GM18517 (cell line): Measurements from ENCODE around the gene CD80.
A peak's percentile ranks its signal among the peaks of the same experiment; 100 is the strongest.

Source experiments
- ATAC-seq: cut with Tn5 transposase; IDR thresholded peaks from one replicate; pipeline ENCODE4 v1.9.1; 2021; ENCODE audit warnings: mild to moderate bottlenecking, moderate library complexity; ENCODE audit not compliant: unreplicated experiment

Gene CD80

GRCh38 chr3:119550192-119550910, 9.1 kb downstream of the CD80 start:
- peak; percentile 42 for ATAC-seq

- ATAC-seq = no peak
These were observed 11.1 kb downstream of the CD80 start for GRCh38 chr3:119548341-119548740.

GRCh38 chr3:119547227-119547626, 12.2 kb downstream of the CD80 start:
- no peak for ATAC-seq

GRCh38 chr3:119543147-119543546, 16.3 kb downstream of the CD80 start:
- ATAC-seq = no peak

GRCh38 chr3:119542168-119542767, 17.1 kb downstream of the CD80 start:
- ATAC-seq = no peak

- ATAC-seq = no peak
These were observed 17.9 kb downstream of the CD80 start for GRCh38 chr3:119541547-119541946.

- no peak for ATAC-seq
These were observed 20.6 kb downstream of the CD80 start for GRCh38 chr3:119538772-119539171.

GRCh38 chr3:119536757-119537156, 22.7 kb downstream of the CD80 start:
- ATAC-seq = no peak

- no peak for ATAC-seq
These were observed 25.1 kb downstream of the CD80 start for GRCh38 chr3:119534296-119534695.

- ATAC-seq = no peak
These were observed 28.3 kb downstream of the CD80 start for GRCh38 chr3:119531151-119531550.

- no peak for ATAC-seq
These were observed 29.0 kb downstream of the CD80 start for GRCh38 chr3:119530456-119530855.

- no peak for ATAC-seq
These were observed 29.5 kb downstream of the CD80 start for GRCh38 chr3:119529883-119530282.

- no peak for ATAC-seq
These were observed 31.7 kb downstream of the CD80 start for GRCh38 chr3:119527714-119528113.

- ATAC-seq = no peak
These were observed 34.3 kb downstream of the CD80 start for GRCh38 chr3:119524931-119525662.

GRCh38 chr3:119518026-119518425, 41.4 kb downstream of the CD80 start:
- ATAC-seq = no peak

- ATAC-seq = no peak
These were observed 42.3 kb downstream of the CD80 start for GRCh38 chr3:119517112-119517511.

- no peak for ATAC-seq
These were observed 44.8 kb downstream of the CD80 start for GRCh38 chr3:119514637-119515036.

- no peak for ATAC-seq
These were observed 48.7 kb downstream of the CD80 start for GRCh38 chr3:119510690-119511089.

GRCh38 chr3:119508172-119508845, 51.1 kb downstream of the CD80 start:
- no peak for ATAC-seq

GRCh38 chr3:119507404-119507803, 52.0 kb downstream of the CD80 start:
- no peak for ATAC-seq

- no peak for ATAC-seq
These were observed 52.8 kb downstream of the CD80 start for GRCh38 chr3:119506631-119507030.
